NCI-H510A treated with DMSO at 0.1 percent for 48 hours (cell line): ENCODE data around the gene LGR4.

Source experiments
- DNase-seq: peaks from one replicate; lab custom pipeline; 2025; lab: John Stamatoyannopoulos, UW

Gene LGR4

DNA sequence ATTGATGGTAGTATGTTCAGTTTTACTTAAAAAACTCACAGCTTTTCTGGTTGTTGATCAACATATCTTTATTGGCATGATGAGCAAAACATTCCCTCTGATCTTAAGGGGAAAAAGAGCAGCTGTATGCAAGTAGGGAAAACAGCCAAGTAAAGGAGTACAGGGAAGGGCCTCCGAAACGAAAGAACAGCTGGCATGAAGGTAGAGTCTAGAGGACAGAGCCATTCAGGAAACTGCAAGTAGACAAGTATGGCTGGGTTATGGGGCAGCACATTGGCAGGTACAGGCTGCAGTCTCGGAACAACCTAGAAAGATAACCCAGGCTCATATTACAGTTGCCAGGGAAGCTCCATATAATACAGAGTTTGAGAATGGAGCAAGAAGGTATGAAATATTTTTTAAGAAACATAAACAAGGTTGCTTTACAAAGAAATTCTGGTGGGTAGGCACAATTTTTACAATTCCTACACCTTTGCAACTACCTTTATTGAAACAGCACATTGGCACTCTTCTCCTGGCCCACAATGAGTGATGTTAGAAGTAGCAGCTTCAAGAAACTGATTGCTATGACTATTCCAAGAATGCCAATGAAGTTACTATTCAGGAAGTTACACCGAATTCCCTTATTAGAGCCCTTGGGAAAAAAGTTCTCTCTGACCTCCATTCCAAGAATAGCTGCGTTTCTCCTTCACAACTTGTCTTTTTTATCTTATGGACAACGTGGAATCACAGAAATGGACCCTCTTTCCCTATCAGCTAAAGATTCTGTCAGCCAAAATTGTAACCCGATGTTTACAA is 45.2 kb downstream of the LGR4 start:
- no peak for DNase-seq

DNA sequence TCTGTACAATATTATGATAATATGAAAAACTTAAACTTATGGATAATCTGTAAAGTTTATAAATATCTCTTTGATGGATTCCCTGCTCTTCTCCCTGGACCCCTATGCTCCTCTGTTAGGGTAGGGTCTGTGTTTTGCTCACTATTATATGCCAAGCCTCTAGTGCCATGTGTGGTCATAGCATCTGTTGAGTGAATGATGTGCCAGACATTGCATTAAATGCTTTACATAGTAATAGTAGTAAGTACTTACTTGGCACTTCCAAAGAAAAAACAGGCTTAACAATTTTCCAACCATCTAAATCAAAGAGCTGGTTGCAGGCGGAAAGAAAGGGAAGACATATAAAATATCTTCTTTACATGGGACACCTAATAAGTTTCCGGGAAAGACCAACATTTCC is 46.8 kb downstream of the LGR4 start:
- no peak for DNase-seq

DNA sequence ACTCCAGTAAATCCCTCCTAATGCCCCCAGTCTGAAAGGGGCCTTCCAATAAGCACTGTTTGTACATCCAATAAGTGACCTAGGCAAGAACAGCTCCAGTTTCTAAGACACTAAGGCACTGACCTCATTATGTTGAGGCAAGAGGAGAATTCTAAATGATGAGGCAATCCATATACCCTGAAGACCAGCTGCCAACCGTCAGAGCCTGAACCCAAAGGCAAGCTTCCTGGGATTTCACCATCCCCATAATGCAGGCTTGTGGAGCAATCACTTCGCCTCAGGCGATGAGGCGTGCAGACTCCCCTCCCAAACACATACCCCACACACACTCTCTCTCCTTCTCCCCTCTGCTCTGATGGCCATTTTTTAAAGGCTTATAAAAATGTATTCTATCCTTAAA is 49.5 kb downstream of the LGR4 start:
- no peak for DNase-seq

DNA sequence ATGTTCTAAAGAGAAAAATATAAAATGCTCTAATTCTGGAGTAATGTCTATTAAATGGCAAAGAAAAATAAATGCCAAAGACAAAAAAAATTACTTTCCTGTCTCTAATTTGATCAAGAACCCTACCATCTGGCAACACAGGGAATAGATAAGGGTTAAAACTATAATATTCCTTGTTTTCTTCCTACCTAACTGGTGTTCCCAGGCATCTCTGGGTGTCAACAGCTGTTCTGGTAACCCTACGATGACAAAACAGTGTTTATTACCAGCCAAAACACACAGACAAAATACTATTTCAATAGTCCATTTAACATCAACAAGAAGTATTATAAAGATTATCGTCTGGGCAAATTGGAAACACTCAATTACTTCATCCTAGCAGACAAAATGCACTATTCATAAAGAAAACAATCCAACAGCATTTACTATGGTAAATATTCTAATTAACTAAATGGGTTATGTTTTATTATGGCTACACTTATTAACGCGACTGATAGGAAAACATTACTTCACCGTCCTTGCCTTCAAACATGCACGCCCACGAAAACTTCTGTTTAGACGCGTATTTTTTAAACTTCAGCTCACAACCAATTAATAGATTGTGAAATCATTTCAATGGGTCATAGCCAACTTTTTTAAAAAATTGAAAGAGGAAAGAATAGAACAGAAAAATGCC is 50.6 kb downstream of the LGR4 start:
- no peak for DNase-seq

DNA sequence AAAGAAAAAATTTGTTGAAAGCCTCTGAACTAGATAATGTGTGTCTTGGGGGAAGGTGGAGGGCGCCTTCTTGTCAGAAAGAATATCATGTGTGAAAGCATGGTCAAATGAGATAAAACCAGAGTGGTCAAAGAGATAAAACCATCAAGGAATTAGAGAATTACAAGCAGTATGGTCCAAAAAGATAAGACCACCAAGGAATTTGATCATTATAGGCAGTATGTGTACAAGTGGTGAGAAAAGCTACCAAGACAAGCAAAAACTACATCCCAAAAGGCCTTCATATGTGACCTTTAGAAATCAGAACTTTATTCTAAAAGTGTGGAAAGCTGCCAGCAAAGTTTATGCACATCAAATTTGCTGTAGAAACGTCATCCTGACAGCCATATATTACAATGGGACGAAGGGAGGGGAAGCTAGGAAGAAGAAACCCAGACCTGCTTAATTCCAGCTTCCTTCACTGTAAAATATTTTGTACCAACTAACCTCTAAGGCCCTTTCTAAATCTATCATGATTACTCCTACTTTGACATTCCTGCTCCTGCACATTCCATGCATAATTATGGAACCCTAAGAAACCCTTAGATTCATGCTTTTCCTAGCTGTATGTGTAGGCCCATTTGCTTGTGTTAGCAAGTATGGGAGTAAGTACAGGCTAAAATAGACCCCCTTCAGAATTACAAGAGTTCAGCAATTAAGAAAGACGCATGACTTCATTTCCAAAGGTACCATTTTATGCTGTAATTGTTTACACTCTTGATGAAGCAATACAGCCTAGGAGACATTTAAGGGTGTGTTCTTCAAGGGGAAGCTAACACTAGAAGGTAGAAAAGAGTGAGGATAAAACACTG is 51.6 kb downstream of the LGR4 start:
- DNase-seq: no peak

DNA sequence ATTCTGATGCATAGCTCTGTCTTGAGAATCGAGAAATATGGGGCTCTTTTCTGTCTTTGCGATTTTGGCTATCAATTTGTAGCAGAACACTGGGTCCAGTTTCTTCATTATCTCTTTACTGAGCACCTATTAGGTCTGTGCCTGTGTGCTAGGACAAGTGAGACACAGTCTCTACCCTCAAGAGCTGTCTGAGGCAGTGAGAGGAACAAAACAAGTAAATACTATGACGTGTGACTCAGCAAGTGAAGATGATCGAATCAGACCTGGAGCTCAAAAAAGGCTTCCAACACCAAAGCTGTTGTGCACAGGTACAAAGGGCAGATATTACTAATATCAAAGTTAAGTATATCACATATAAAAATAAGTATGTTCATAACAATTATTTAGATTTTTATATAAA is 52.4 kb downstream of the LGR4 start:
- no peak for DNase-seq

DNA sequence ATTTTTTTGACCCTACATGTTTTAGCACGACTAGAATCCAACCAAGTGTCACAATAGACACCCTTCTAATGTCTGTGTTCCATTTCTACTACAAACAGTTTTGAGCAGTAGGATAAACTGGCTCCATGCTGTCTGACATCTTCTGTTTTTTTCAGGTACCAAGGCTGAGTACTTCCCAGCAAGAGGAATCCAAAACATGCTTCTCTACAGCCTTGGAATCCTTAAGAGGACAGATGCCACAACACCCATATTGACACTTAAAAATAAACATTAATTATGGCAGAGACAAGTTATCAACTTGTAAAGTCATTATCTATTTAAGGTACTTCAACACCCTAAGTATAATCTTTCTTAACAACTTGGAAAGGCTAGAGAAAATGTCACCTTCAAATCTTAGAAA is 54.2 kb downstream of the LGR4 start:
- DNase-seq: no peak

- peak; percentile 37 for DNase-seq
Observed at GRCh38 chr11:27416568-27417176, 55.9 kb downstream of the LGR4 start.

GRCh38 chr11:27414644-27415043 is 57.9 kb downstream of the LGR4 start:
- DNase-seq: no peak

DNA sequence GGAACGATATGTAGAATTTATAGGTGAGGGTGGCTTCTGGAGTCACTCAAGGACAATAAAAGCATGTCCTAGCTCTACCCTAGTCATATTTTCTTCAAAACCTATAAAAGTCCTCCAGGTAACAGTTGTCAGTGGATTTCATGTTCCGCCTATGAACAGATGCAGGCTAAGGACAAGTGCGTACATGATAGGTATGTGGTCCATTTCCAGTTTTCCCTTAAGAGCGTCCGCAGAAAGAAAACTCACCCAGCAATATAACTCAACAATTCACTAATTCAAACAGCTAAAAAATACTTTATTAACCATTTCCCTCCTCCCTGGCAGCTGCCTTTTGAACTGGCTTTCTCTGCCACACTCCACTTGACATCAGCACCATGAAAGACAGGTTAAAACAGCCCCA is 59.4 kb downstream of the LGR4 start:
- DNase-seq: no peak

- DNase-seq: no peak
Observed at GRCh38 chr11:27412192-27412691, 60.3 kb downstream of the LGR4 start.

DNA sequence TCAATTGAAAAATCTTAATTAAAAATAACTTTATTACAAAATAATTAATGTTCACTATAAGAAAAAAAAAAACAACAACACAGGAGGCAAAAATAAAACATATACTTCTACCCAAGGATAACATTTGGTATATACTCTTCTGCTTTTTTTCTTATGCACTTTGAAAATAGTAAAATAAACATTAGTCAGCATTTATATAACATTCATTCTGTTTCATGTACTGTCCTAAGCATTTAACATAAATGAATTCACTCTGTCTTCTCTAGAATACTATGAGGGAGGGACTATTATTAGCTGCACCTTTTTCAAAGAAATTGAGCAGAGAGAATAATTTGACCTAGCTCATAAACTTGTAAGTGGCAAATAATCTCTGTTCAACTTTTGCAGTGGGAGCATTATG is 61.3 kb downstream of the LGR4 start:
- no peak for DNase-seq

GRCh38 chr11:27410272-27410671 is 62.3 kb downstream of the LGR4 start:
- no peak for DNase-seq

DNA sequence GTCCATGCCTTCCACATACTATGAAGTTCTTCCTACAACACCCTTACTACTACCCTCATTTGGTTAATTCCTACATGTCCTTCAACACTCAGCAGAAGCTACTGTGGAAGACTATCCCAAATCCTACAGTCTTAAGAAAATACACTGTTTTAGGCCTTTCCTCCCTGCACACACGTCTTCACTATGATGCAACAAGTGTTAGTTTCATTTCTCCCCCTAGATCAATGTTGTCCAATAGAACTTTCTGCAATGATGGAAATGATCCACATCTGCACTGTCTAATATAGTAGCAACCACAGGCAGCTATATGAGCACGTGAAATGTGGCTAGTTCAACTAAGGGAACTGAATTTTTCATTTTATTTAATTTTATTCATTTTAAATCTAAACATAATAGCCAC is 62.8 kb downstream of the LGR4 start:
- DNase-seq: no peak

GRCh38 chr11:27409049-27409448 is 63.5 kb downstream of the LGR4 start:
- no peak for DNase-seq

GRCh38 chr11:27408246-27408800 is 64.3 kb downstream of the LGR4 start:
- no peak for DNase-seq

- no peak for DNase-seq
Observed at GRCh38 chr11:27406498-27407354, 65.9 kb downstream of the LGR4 start.

DNA sequence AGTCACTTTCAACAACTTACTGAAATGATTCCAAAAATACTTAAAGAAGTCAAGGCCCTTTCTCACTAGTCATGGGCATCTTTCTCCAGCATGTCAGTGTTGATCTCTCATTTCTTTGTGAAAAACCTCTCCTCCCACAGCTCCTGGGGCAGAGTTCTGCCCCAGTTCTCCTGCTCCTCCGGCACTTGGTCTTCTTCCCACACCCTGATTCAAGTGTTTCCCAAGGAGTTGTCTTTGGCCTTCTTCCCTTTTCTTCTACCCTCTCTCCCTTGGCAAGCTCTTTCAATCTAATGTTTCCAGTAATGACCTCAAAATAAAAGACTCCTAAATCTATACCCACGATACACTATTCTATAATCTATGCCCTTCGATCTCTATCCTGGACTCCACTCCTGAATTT is 67.5 kb downstream of the LGR4 start:
- DNase-seq: no peak

- no peak for DNase-seq
Observed at GRCh38 chr11:27404427-27404826, 68.2 kb downstream of the LGR4 start.

GRCh38 chr11:27403195-27403594 is 69.4 kb downstream of the LGR4 start:
- DNase-seq: no peak

DNA sequence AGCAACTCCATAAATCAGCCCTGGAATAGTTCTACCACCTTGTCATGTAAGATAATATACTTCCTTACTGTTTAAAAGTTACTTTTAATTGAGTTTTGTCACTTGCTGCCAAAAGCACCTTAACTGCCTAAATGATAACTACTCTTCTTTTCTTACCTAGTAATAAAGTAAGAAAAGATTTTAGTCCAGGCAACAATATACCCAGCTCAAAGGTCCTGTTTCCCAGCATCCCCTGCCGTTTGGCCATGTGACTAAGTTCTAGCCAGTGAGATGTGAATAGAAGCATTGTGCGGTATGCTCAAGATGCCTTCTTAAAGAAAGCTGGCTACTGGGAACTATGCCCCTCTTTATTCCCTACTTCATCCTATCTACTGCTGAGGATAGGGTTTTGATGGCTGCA is 70.1 kb downstream of the LGR4 start:
- DNase-seq: no peak
